BJ (cell line): Measurements from ENCODE around the gene NUDT3. TPM values are rescaled to one million over a fixed set of nuclear protein-coding genes. Genes with fewer than 3 reads are reported as not detected.

ENCODE experiments used
- CTCF ChIA-PET: fragments of 350-600 bp; formaldehyde crosslinking; extraction: SDS; loops from one replicate; lab custom pipeline; 2021; ENCODE audit warnings: antibody characterized with exemption, inconsistent platforms; lab: Yijun Ruan, JAX
- POLR2A ChIA-PET: fragments of 300-600 bp; sonication (Branson Sonifier 250); formaldehyde crosslinking; extraction: SDS; loops from one replicate; lab custom pipeline; 2021; ENCODE audit warnings: antibody characterized with exemption; lab: Charles Lee
- DNase-seq: peaks from one replicate; pipeline ENCODE4 v3.0.0-alpha.2; 2011; ENCODE audit warnings: low read depth
- H3K27me3 ChIP-seq: 2 replicates; pipeline ENCODE4 v1.6.0; 2011; ENCODE audit warnings: low read length; ENCODE audit not compliant: control insufficient read depth, insufficient read depth
- H3K36me3 ChIP-seq: 2 replicates; pipeline ENCODE4 v1.5.1; 2011; ENCODE audit warnings: low read length; ENCODE audit not compliant: control insufficient read depth, insufficient read depth
- H3K4me3 ChIP-seq: 2 replicates; pipeline ENCODE4 v1.5.1; 2011; ENCODE audit warnings: low read depth, mild to moderate bottlenecking, control low read depth, low read length
- polyA plus RNA-seq: library from polyadenylated mRNA; depleted of rRNA; stranded (reverse); fragments of >200 nt; gene quantifications from 2 replicates; pipeline ENCODE4 v1.2.3, GENCODE V29; 2011
- TF ChIP-seq, protein P1 (sequence below): IDR thresholded peaks from 2 replicates; pipeline ENCODE4 v1.5.1; 2011; ENCODE audit warnings: low read depth, mild to moderate bottlenecking, control low read depth, inconsistent platforms, low read length, moderate library complexity; ENCODE audit not compliant: insufficient read depth

NUDT3 gene
- polyA plus RNA-seq, 1 experiment, result 9.6 TPM

GRCh38 chr6:34436803-34437643 lies 44.6 kb upstream of the NUDT3 start:
- Histone ChIP-seq H3K36me3 (no peaks in the 10 kb centered on the region), H3K4me3 (no peak overlapping the region), H3K27me3 (no peaks in the 10 kb centered on the region)
- DNase-seq, result no peak
- TF ChIP-seq, protein P1, sequence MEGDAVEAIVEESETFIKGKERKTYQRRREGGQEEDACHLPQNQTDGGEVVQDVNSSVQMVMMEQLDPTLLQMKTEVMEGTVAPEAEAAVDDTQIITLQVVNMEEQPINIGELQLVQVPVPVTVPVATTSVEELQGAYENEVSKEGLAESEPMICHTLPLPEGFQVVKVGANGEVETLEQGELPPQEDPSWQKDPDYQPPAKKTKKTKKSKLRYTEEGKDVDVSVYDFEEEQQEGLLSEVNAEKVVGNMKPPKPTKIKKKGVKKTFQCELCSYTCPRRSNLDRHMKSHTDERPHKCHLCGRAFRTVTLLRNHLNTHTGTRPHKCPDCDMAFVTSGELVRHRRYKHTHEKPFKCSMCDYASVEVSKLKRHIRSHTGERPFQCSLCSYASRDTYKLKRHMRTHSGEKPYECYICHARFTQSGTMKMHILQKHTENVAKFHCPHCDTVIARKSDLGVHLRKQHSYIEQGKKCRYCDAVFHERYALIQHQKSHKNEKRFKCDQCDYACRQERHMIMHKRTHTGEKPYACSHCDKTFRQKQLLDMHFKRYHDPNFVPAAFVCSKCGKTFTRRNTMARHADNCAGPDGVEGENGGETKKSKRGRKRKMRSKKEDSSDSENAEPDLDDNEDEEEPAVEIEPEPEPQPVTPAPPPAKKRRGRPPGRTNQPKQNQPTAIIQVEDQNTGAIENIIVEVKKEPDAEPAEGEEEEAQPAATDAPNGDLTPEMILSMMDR, result no peak
- CTCF ChIA-PET, result interaction anchor here (0.6 to 1.3 kb wide), 3 partner anchors 23 to 172 kb away, joined by 3 read pairs; no protein-coding TSS in a partner anchor
- POLR2A ChIA-PET, result no interaction called here

DNA sequence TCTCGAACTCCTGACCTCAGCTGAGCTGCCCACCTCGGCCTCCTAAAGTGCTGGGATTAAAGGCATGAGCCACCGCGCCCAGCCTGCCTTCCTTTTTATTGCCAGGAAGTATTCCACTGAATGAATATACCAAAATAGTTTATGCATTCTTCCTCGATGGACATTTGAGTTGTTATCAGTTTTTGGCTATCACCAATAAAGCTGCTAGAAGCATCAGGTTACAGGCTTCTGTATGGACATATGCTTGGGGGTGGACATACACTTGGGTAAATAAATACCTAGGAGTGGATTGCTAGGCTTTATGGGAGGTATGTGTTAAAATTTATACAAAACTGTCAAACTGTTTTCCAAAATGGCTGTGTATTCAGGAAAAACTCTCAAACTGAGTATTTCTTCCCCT lies 43.4 kb upstream of the NUDT3 start:
- TF ChIP-seq, protein P1, result no peak
- no peaks in the 10 kb centered on the region for H3K36me3 ChIP-seq
- H3K4me3 ChIP-seq, result no peak overlapping the region
- CTCF ChIA-PET, result interaction anchor here (1.2 to 1.3 kb wide), 2 partner anchors 24 to 173 kb away, joined by 3 read pairs; no protein-coding TSS in a partner anchor
- POLR2A ChIA-PET, result no interaction called here
- no peak for DNase-seq
- no peaks in the 10 kb centered on the region for H3K27me3 ChIP-seq

DNA sequence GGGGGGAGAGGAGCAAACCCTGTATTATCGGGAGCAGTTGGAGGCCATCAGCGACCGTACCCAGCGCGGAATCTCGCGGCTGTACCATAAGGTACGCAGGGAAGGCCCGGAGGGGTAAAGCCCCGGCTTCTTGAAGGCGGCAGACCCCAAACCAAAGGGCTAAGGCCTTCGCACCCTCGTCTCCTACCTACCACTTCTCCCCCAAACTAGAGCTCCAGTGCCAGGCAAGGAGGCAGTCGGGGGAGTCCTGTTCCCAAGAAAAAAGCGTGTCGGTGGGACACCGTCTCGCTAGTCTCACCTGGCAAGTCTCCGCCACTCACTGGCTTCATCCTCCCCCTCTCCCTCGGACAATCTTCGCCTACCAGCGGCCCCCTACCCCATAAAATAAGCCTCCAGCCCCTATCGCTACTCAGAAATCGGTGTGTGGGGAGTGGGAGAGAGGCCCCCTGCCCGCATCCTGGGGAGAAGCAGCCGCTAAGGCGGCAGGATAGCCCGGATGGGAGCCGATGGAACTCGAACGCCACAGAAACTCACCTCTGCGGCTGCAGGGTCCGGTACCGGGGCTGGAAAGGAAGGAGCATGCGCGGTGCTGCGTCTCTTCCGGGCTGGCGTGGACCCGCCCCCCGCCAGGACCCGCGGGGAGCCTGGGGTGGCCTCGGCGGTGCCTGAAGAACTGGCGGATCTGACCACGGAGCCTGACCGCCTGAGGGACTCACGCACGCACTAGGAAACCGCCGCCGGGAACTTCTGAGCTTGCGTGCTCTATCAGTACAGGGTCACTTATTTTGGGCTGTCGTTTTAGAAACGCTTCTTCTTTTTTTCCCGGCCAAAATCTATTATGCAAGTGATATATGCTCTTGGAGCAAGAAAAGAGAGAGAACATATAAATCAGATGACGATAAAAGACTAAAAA lies 33.3 kb upstream of the NUDT3 start, which contains the start of gene RPS10:
TSS of gene RPS10 (minus strand) at position 572 of the 913 bp plus-strand sequence. CDS start 848 bp downstream, outside the sequence.
- POLR2A ChIA-PET, result interaction anchor here (1.2 kb wide), 1 partner anchor 11 kb away, joined by 16 read pairs; no protein-coding TSS in a partner anchor
- Histone ChIP-seq H3K27me3 (no peaks in the 10 kb centered on the region), H3K4me3 (peak within 1 kb of the TSS; percentile 98), H3K36me3 (peaks cover 15% of the 10 kb centered on the region)
- DNase-seq, result peak; percentile 52
- CTCF ChIA-PET, result interaction anchor here (0.9 to 1.5 kb wide), 3 partner anchors 10 to 178 kb away, joined by 3 to 4 read pairs (median 3); no protein-coding TSS in a partner anchor
- TF ChIP-seq, protein P1, result no peak

- POLR2A ChIA-PET, result no interaction called here
- DNase-seq, result no peak
- peak overlapping the region; percentile 98 for H3K4me3 ChIP-seq
- no peaks in the 10 kb centered on the region for H3K27me3 ChIP-seq
- CTCF ChIA-PET, result interaction anchor here (1.4 to 1.5 kb wide), 2 partner anchors 9 to 177 kb away, joined by 3 to 4 read pairs; no protein-coding TSS in a partner anchor
- H3K36me3 ChIP-seq, result peaks cover 17% of the 10 kb centered on the region
- TF ChIP-seq, protein P1, result no peak
Measured at GRCh38 chr6:34425132-34425497, 32.6 kb upstream of the NUDT3 start.
